ENCODE data around the gene ABI1. TPM values are rescaled to one million over a fixed set of nuclear protein-coding genes. Genes with fewer than 3 reads are reported as not detected.

The ABI1 gene
- 49.8 to 55.9 TPM (median 53.7 TPM) in 5 replicates for total RNA-seq (2022; extraction: Qiagen RNA extraction)

GRCh38 chr10:26860443-26861204 is at the start of gene ABI1:
ABI1 (minus strand) TSS chr10:26860958; CDS start chr10:26860863, 95 bp downstream.

GRCh38 chr10:26697163-26697921 is 163.4 kb downstream of the ABI1 start, which contains the start of gene PDSS1:
PDSS1 (plus strand) TSS chr10:26697701; CDS start chr10:26697712, 11 bp downstream.

Other genes starting within 250 kb of the ABI1 start
- gene PDSS1, start 163.3 kb downstream of the ABI1 start, total RNA-seq (2022; extraction: Qiagen RNA extraction), result 13.5 to 16.8 TPM (median 15.7 TPM) in 5 replicates
- gene ANKRD26, start 239.5 kb upstream of the ABI1 start, total RNA-seq (2022; extraction: Qiagen RNA extraction), result 2.0 to 3.3 TPM (median 2.7 TPM) in 5 replicates